PC-9 (cell line): ENCODE data around the gene TIMM21.

Source experiments
- EZH2 ChIP-seq: fragments of 200-600 bp; sonication (generic); IDR thresholded peaks from 2 replicates; pipeline ENCODE4 v1.8.0; 2017; ENCODE audit warnings: antibody characterized with exemption, low read depth
- TF ChIP-seq, protein P1 (sequence below): fragments of 200-600 bp; sonication (generic); conservative IDR thresholded peaks from 2 replicates; pipeline ENCODE4 v1.6.1; 2017; ENCODE audit warnings: mixed run types, antibody characterized with exemption, mild to moderate bottlenecking, moderate library complexity

DNA sequence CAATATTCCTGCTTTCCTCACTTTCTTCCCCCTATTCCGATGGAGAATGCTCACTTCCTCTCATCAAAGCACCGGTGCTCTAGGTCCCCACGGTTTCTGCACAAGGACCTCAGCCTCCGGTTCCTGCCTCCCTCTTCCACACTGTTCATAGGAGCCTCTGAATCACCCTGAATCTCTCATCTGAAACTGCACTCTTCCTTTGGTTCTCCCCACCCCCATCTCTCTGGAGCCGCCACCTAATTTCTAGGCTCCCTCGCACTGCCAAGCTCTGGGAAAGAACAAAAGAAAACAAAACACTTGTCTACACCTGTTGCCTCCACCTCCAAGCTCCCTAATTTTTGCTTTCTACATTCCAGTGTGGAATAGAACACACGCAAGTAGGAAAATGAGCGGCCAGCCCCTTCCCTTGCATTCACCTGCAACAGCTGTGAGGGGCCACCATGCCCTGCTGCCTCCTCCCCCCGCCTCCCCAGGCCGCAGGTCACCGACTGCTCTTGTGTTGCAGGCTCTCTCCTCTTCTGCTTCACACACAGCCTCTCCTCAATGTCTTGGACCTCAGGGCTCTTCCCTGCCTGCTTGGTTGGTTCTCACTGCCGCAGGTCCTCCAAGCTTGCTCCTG, 10.3 kb upstream of the TIMM21 start:
- TF ChIP-seq EZH2: no peak
- TF ChIP-seq, protein P1, sequence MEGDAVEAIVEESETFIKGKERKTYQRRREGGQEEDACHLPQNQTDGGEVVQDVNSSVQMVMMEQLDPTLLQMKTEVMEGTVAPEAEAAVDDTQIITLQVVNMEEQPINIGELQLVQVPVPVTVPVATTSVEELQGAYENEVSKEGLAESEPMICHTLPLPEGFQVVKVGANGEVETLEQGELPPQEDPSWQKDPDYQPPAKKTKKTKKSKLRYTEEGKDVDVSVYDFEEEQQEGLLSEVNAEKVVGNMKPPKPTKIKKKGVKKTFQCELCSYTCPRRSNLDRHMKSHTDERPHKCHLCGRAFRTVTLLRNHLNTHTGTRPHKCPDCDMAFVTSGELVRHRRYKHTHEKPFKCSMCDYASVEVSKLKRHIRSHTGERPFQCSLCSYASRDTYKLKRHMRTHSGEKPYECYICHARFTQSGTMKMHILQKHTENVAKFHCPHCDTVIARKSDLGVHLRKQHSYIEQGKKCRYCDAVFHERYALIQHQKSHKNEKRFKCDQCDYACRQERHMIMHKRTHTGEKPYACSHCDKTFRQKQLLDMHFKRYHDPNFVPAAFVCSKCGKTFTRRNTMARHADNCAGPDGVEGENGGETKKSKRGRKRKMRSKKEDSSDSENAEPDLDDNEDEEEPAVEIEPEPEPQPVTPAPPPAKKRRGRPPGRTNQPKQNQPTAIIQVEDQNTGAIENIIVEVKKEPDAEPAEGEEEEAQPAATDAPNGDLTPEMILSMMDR: no peak
